ENCODE measurements around the gene NR6A1.
"Not testable (repeated sequence)": the region's sequence is repeated elsewhere in the genome, so short reads cannot be mapped to it uniquely, and the experiment has no call there.

Gene NR6A1

DNA sequence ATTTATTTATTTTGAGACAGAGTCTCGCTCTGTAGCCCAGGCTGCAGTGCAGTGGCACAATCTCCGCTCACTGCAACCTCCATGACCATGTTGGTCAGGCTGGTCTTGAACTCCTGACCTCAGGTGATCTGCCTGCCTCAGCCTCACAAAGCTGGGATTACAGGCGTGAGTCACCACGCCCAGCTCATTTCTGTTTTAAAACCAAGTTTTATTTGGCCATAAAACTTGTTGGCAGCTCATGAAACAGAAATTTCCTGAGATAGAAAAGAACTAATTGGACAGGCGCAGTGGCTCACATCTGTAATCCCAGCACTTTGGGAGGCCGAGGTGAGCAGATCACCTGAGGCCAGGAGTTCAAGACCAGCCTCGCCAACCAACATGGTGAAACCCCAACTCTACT lies 155.3 kb downstream of the NR6A1 start:
- not testable (repeated sequence) for DNase-seq (ENCODE audit: low read depth in 2 of 2)

DNA sequence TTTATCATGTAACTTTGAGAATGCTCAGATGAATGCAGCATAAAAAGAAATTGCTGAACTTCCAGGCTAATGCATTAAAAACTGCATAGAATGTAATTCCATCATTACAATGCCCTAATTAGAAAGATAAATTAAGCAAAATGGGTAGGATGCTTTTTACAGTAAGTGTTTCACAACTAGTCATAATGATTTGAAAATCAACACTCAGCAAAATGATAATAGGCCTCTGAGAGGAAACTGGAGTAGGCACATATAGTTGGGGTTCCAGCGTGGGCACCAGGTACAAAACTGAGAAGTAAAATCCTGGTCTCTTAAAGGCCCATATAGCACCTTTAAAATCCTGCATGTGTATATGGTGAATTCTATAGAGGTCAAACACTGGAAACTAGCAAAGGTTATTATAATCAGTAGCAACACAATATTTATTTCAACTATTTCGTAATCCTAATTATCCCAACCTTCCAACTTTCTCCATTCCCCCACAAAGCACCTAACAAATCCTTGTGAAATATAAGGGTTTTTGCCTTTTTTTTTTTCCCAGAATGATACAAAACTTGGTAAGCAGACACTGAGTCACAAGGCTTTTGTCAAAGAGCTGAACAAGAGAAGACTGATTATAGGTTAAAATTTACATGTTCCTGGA lies 155.9 kb downstream of the NR6A1 start:
- no peak for DNase-seq (ENCODE audit: low read depth in 2 of 2)

DNA sequence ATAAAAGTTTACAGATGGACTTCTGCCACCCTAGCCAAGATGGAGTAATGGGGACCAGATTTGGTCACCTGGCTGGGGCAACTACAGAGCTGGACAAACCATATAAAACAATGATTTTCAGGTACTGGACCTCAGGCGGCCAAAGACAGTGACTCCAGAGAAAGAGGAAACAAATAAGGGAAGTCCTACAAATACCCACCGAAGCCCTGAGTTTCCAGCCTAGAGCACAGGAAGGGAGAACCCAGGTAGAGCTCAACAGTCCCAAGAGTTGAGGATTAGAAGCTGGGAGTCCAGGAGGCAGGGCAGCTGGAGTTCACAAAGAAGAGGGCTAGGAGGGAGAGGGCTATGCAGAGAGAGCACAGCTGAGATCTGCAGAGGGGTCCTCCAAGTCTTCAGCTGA lies 157.3 kb downstream of the NR6A1 start:
- DNase-seq (ENCODE audit: low read depth in 2 of 2): no peak

DNA sequence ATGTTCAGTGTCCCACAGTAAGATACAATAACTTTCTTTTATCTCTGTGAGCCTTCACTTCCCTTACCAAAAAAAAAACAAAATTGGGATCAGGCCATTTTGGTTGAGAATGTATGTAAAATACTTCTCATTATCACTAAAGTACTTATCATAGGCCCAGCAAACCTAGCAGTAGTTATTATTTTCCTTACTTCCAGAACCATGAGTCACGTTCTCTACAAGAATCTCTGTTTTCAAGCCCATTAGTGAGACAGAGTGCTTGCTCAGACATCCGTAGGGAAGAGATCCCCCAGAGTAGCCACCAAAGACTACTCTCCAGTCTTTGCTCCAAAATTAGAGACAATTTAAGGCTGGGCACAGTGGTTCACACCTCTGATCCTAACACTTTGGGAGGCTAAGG lies 160.0 kb downstream of the NR6A1 start:
- DNase-seq (ENCODE audit: low read depth in 2 of 2): no peak

DNA sequence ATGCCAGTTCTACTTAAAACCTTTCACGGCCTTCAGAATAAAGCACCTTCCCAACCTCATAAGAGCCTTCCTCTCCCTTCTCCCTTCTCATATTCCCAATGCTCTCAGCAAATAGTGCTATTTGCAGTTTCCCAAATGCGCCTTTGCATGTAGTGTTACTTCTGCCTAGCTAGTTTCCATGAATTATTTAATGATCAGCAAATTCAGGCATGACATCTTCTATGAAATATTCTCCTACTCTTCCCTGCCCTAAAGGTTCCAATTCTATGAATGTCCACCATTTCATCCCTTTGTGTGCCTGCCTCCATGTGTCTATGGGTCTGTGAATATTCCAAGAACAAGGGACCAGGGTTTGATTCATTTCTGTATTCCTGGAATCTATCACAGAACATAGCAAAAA lies 165.1 kb downstream of the NR6A1 start:
- no peak for DNase-seq (ENCODE audit: low read depth in 2 of 2)

DNA sequence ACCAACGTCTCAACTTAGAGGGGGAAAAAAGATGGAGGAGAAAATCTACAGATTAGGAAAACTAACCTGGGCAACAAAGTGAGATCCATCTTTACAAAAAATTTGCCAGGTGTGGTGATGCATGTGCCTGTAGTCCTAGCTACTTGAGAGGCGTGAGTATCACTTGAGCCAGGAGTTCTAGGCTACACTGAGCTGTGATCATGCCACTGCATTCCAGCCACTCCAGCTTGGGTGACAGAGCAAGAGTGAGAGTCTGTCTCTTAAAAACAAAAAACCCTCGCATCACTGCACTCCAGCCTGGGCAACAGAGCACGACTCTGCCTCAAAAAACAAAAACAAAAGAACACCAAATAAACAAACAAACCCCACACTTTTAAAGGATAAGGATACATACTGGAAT lies 165.9 kb downstream of the NR6A1 start:
- DNase-seq (ENCODE audit: low read depth in 2 of 2): no peak

DNA sequence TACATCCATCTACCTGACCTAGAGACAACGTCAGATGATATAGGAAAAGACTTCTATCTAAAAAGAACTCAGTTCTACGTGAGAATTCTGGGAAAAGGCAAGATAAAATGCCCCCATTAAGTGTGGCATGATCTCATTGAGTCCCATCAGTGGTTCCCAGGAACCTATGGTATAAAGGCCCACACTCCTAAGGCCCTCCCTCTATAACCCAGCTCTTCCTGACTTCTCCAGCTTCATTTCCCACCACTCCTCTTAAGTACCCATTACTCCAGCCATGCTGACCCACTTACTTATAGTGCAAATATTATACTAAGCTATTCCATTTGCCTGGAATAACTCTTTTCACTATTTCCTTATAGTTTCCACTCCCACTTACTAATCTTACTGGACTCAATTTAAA lies 168.5 kb downstream of the NR6A1 start:
- DNase-seq (ENCODE audit: low read depth in 2 of 2): no peak

DNA sequence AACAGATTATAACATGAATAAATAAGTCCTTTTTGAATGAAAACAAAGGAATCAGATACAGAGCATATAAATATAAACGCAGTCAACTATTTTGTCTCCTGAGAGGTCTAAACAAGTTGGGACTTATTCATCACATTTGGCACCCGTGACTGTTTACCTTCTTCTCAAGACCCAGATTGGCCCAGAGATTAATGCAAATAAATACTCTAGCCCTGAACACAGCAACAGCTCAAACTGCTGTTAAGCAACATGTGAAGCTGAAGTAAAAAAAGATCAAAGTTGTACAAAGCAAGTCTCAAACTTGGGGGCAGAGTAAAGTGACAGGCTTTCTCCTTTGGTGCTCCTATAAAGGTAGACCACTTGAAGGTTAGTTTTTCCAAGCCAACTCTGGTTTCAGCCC lies 168.9 kb downstream of the NR6A1 start:
- no peak for DNase-seq (ENCODE audit: low read depth in 2 of 2)

DNA sequence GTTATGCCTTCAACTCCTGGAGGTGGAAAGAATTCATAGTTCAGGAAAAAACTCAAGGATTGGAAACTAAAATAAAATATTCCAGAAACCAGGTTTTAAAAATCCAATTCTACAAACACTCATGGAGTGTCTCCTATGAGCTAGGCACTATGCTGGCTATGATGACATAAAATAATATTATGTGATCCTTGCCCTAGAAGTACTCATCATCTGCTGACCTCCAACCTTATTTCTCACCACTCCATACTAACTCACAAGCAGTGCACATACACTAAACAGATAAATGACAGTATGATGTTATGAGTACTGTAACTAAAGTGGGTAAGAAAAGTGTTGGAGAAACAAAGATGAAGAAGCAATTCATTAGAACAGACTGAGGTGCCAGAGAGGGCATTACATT lies 170.7 kb downstream of the NR6A1 start:
- no peak for DNase-seq (ENCODE audit: low read depth in 2 of 2)

DNA sequence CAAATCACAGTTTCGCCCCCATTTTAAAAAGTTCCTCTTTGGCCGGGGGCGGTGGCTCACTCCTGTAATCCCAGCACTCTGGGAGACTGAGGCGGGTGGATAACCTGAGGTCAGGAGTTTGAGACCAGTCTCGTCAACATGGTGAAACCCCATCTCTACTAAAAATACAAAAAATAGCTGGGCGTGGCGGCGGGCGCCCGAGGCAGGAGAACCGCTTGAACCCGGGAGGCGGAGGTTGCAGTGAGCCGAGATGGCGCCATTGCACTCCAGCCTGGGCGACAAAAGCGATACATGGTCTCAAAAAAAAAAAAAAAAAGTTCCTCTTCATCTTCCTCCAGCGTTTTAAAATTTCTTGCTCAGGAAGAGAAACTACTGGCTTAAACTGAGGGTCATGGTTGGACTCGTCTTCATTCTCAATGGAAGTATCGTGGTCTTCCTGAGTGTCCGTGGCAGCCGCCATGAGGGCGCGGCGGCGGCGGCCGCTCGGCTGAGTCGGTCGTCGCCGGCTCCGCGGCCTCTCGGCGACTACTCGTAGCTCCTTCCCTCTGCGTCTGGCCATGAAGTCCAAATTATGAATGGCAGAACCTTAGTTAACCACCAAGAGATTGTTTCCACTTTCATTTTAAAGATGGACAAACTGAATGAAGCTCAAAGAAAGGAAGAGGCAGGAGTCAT lies 171.9 kb downstream of the NR6A1 start:
- DNase-seq (ENCODE audit: low read depth in 2 of 2): no peak

DNA sequence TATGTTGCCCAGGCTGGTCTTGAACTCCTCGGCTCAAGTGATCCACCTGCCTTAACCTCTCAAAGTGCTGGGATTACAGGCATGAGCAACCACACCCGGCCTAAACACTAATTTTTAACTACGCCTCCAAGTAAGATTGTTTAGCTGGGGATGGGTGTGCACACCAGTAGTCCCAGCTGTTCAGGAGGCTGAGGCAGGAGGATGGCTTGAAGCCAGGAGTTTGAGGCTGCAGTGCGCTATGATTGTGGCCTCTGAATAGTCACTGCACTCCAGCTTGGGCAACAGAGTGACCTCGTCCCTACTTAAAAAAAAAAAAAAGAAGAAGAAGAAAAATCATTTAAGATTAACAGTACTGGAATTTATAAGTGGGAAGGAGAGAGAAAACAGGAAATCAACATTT lies 173.1 kb downstream of the NR6A1 start:
- no peak for DNase-seq (ENCODE audit: low read depth in 2 of 2)

DNA sequence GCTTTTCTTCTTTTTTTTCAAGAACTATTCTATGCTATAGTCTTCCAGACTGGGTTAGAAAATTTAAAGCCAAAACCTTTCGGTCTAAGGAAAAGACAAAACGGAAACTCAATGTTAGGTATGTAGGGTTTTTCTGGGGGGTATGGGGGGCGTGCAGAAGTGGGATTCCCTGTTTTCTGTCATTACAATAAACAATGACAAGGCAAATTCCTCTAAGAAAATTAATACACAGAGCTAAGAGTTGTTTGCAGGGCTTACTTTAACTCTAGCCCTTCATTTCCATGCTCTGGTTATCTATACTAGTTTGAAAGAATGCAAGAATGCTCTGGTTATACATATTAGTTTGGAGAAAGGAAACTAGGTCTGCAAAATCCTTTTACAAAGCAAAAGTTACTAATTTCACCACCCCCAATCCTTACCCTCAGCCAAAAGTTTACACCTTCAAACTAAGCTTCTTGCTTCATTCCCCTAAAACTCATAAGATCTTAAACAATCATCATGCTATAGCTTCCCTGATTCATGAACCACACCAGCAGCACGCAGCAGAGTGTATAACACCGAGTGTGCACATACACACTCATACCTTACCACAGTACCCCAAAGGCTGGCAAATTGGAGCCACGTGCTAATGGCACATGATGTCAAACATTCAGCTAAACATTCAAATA lies 174.8 kb downstream of the NR6A1 start:
- no peak for DNase-seq (ENCODE audit: low read depth in 2 of 2)

DNA sequence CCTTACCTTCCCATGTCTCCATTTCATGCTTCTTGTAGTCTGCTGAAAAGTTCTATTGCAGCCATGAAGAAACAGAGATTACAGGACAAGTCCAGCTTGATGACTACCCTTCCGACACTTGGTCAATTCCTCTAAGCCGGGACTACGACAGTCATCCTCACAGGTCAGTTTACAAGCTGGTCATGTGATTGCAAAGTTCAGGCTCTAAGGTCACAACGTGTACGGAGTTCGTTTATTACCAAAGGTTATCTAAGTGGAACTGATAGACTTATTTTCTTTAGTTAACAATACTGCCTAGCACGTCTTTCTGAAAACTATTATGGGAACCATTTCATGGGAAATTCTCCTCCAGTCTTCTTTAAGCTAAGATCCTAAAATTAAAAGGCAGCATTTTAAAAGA lies 175.4 kb downstream of the NR6A1 start:
- DNase-seq (ENCODE audit: low read depth in 2 of 2): no peak

DNA sequence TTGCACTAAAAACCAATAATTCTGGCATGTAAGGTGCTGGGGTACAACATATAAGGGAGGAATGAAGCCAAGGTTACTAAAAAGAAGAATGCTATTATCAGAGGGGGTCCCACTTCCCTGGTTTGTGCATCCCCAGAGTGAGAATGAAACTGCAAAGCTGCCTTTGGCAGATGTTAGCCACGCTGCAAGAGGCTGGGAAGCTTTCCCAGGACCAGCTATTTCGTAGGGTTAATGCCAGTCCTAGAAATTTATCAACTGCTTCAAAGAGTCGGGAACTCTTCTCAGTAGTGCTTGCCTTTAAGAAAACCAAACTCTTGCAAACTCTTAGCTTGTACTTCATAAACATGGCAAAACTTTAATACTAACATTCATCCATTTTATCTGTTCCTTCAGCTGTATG lies 176.4 kb downstream of the NR6A1 start:
- DNase-seq (ENCODE audit: low read depth in 2 of 2): no peak

DNA sequence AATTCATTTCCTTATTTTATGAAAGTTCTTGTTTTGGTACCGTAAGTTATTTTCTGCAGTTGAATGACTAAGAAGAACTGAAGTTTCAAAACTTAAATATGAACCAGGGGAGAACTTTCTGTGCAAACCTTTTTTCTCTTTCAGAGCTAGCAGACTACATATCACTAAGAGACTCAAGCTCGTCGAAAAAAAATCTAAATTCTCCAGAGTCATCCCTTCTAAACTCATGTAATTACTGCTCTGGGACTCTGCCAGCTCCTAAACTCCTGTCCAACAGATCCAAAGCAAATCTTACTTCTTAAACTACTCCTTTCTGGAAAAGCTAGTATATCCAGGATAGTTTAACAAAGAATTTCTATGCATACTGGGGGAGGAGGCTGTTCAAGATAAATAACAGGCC lies 176.9 kb downstream of the NR6A1 start:
- no peak for DNase-seq (ENCODE audit: low read depth in 2 of 2)

DNA sequence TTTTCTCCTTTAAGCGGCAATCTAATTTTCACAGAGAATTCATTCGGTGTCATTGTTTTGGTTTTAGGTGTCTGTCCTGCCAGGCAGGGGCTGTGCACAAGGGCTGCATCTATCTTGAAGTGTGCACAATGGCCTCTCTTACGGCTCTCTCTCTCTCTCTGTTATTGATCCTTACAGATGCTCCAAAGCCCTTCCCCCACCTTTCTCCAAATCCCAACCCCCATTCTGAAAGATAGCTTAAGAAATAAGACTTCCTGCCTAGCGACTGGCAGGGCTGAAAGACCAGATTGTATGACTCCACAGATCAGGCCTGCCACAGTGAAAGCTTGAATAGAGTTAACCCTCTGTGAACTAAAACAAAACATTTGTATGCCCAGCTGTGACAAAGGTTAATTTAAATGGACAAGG lies 177.5 kb downstream of the NR6A1 start:
- DNase-seq (ENCODE audit: low read depth in 2 of 2): no peak

DNA sequence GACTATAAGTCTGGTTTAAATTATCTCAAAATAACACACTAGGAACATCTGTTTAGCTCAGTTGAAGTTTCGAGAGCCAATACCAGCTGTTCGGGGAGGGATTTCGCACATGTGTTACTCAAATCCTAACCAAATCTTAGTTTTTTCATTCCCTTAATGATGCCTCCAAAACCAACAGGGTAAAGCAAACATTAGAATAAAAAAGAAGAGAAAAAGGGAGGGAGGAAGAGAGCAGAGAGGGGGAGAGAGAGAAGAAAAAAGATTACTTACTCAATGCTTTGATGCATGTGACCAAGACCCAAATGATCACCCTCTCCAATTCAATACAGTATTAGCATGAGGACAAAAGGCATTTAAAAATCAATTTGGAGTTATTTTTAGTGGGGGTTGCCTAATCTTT lies 177.9 kb downstream of the NR6A1 start:
- no peak for DNase-seq (ENCODE audit: low read depth in 2 of 2)

DNA sequence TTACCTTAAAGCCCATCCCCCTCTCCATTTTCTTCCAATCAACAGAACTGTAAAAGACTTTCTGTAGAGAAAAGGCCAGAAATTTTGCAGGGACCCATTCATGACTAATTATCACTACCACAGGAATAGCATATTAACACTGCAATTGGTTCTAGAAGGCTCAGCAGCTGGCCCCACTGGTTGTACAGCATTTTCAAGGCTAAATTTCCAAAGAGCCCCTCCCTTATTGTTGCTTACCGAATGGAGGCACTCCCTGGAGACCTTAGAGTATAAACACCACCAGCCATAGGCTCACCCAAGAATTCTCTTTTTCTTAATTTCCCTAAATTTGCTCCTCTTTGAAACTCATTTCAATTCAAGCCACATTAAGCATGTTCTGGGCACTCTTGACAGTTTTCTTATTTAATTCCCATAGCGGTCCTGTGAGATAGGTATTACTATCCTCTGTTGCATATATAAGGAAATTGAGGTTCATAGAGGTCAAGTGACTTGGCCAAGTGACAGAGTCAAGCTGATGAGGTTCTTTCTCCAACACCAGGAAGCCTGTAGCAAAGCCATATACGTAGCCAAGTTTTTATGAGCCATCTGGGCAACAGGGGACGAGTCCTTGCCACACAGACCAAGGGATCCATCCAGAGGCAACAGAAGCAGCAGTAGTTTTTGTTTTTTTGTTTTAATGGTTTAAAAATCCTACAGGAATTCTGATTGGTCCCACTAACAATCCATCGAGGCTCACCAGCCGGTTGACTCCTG lies 180.0 kb downstream of the NR6A1 start:
- no peak for DNase-seq (ENCODE audit: low read depth in 2 of 2)

DNA sequence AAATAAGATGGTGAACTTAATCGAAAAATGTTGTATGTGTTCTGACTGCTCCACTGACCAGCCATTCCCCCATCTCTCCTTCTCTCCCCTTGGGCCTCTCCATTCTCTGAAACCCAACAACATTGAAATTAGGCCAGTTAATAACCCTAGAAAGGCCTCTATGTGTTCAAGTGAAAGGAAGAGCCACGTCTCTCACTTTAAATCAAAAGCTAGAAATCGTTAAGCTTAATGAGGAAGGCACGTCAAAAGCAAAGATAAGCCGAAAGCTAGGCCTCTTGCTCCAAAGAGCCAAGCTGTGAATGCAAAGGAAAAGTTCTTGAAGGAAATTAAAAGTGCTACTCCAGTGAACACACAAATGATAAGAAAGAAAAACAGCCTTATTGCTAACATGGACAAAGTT lies 186.5 kb downstream of the NR6A1 start:
- DNase-seq (ENCODE audit: low read depth in 2 of 2): no peak

DNA sequence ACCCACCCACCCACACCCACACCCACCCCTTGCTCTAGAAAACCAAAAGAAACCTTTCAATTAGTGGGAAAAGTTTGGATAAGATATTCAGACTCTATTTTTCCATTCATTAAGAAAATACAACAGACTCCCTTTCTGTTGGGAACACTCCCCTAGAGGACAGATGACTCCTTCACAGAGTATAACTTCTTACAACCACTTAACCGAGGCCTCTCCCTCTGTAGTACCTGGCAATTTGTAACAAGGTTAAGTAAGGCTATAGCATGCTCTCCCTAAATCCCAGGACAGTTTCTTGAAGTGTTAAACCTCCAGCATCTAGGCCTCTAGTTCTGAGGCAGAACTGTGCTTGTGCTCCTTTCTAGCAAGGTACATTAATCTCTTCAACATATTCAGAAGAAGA lies 188.0 kb downstream of the NR6A1 start:
- DNase-seq (ENCODE audit: low read depth in 2 of 2): no peak

DNA sequence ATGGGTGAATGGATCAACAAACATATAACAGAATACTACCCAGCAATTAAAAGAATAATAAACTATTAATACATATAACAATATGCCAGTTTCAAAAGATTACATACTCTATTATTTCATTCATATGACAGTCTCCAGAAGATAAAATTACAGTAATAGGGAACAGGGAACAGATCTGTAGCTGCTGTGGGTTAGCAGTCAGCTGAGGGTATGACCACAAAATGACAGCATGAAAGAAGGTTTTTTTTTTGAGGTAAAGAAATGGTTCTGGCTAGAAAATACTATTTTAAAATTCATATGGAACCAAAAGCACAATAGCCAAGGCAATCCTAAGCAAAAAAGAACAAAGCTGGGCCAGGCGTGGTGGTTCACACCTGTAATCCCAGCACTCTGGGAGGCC lies 190.9 kb downstream of the NR6A1 start:
- DNase-seq (ENCODE audit: low read depth in 2 of 2): no peak

DNA sequence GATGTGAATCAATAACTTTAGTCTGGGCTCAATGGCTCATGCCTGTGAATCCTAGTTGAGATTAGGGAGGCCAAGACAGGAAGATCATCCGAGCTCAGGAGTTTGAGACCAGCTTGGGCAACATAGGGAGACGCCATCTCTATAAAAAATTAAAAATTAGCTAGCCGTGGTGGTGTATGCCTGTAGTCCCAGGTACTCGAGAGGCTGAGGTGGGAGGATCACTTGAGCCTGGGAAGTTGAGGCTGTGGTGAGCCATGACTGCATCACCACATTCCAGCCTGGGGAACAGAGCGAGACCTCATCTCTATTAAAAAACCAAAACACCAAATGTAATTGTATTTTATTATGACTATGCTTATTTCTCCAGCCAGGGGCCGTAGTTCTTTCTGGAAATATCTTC lies 194.4 kb downstream of the NR6A1 start:
- DNase-seq (ENCODE audit: low read depth in 2 of 2): no peak

Data from stimulated activated CD8-positive, alpha-beta memory T cell treated with anti-CD3 and anti-CD28 coated beads, Interleukin-15, amount 100 ng/mL, for 48 hours (primary cell).